WTC11 (cell line): ENCODE measurements around the gene CCDC157.

ENCODE experiments used
- ESRRA ChIP-seq: sonication (generic); formaldehyde crosslinking; IDR thresholded peaks from 2 replicates; pipeline ENCODE4 v1.8.1; 2022; ENCODE audit warnings: mild to moderate bottlenecking, missing genetic modification reagents, borderline replicate concordance
- SP1 ChIP-seq: sonication (generic); formaldehyde crosslinking; conservative IDR thresholded peaks from 2 replicates; pipeline ENCODE4 v1.8.1; 2022; ENCODE audit warnings: missing genetic modification reagents
- TF ChIP-seq, protein P1 (sequence below): sonication (generic); formaldehyde crosslinking; conservative IDR thresholded peaks from 2 replicates; pipeline ENCODE4 v1.8.1; 2023; ENCODE audit warnings: mild to moderate bottlenecking, low read depth, missing genetic modification reagents, moderate library complexity

DNA sequence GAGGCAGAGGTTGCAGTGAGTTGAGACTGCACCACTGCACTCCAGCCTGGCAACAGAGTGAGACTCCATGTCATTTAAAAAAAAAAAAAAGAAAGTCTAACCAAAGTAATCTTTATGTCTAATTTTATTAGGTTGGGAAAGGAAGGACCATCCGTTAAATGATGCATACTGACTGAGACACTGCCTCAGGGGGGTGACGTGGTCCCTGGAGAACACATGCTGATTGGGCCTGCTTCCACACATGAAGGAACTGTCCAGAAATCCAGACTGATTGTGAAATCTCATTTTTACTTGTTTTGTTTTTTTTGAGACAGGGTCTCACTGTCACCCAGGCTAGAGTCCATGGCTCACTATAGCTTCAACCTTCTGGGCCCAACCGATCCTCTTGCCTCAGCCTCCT is 5.6 kb upstream of the CCDC157 start:
- no peak for TF ChIP-seq SP1 (CRISPR knock-in tag)
- TF ChIP-seq, protein P1, sequence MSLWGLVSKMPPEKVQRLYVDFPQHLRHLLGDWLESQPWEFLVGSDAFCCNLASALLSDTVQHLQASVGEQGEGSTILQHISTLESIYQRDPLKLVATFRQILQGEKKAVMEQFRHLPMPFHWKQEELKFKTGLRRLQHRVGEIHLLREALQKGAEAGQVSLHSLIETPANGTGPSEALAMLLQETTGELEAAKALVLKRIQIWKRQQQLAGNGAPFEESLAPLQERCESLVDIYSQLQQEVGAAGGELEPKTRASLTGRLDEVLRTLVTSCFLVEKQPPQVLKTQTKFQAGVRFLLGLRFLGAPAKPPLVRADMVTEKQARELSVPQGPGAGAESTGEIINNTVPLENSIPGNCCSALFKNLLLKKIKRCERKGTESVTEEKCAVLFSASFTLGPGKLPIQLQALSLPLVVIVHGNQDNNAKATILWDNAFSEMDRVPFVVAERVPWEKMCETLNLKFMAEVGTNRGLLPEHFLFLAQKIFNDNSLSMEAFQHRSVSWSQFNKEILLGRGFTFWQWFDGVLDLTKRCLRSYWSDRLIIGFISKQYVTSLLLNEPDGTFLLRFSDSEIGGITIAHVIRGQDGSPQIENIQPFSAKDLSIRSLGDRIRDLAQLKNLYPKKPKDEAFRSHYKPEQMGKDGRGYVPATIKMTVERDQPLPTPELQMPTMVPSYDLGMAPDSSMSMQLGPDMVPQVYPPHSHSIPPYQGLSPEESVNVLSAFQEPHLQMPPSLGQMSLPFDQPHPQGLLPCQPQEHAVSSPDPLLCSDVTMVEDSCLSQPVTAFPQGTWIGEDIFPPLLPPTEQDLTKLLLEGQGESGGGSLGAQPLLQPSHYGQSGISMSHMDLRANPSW (CRISPR knock-in tag), result no peak
- no peak for TF ChIP-seq ESRRA (CRISPR knock-in tag)
